ENCODE data around the gene DMBX1.

Gene DMBX1

DNA sequence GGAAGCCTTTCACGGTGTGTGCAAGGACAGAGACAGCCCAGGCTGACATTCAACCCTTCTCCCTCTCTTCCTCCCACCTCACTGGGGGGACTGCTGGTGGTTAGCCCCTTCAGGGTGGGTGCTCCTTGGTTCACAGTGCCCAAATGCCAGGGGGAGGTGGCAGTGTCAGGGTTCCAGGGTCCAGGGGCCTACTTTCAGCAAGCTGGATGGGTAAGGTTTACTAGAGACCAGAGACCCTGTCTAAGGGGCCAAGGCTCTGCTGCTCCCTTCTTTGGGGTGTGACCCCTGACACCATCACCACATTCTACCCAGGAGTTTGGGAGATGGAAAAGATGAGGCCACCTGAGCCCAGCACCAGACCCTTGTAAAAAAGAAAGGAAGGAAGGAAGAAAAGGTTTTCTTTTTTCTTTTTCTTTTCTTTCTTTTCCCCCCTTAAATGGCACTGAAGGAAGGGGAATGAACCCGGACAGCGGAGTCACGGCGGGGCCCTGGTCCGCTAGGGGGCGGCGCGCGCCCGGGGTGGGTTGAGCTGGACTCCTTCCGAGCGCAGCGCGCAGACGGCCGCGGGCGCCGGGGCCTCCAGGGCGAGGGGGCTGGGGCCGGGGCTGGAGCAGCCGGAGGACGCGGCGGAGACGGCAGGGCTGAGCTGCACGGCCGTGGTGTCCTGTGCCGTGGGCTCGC lies 43.0 kb downstream of the DMBX1 start:
- Mint-ChIP-seq H3K36me3 (no peaks in the 10 kb centered on the region), H3K9me3 (no peaks in the 10 kb centered on the region), H3K4me3 (peak overlapping the region; percentile 52), H3K27ac (no peak overlapping the region), H3K4me1 (peaks cover 12% of the 10 kb centered on the region), H3K27me3 (peaks cover 5% of the 10 kb centered on the region)

DNA sequence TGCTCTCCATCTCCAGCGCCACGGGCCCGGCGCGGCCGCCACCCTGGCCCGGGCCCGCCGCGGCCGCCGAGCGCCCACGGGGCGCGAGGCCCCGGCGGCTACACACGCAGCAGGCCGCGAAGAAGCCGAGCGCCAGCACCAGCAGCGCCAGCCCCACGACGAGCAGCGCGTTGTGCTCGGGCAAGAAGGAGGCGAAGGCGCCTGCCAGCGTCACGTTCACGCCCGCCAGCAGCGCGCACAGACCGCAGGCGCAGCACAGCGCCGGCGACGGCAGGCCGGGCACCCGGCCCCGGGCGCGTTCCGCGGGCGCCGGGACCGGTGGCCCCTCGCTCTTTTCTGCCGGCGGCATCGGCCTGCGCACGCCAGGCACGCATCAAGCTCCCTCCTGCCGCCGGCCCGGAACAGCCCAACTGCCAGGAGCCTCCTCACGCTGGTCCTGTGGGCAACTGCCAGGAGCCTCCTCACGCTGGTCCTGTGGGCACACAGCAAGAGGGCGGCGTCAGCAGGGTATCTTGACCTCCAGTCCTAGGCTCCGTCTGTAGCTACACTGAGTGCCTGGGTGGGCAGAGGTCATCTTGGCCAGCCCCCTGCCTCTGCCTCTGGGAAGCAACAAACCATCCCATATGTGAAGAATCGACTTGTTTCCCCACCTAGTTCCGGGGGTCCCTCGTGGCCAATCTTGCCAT lies 43.7 kb downstream of the DMBX1 start:
- Mint-ChIP-seq H3K9me3 (no peaks in the 10 kb centered on the region), H3K4me1 (peaks cover 12% of the 10 kb centered on the region), H3K4me3 (peak overlapping the region; percentile 77), H3K36me3 (no peaks in the 10 kb centered on the region), H3K27me3 (peaks cover 2% of the 10 kb centered on the region), H3K27ac (peak overlapping the region; percentile 35)

DNA sequence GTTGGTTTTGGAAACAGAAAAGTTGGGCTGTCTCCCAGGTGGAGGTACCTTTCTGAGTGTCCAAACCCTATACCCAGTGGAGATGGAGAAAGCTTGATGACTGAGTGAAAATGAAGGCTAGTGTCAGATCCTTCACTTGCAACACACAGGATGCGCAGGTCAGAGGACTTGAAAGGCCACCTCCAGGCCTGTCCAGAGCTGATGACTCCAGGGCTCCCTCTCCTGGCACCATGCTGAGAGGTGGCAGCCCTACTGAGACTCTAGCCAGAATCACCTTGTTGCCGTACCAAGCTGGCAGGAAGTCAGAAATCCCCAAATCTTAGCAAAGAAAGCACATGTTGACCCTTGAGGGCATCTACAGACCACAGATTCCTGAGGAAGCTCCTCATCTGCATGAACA lies 45.4 kb downstream of the DMBX1 start:
- Mint-ChIP-seq H3K27me3 (peaks cover 3% of the 10 kb centered on the region), H3K27ac (no peak overlapping the region), H3K4me3 (no peak overlapping the region), H3K9me3 (no peaks in the 10 kb centered on the region), H3K36me3 (no peaks in the 10 kb centered on the region), H3K4me1 (peaks cover 4% of the 10 kb centered on the region)

GRCh38 chr1:46536527-46536926 lies 46.9 kb downstream of the DMBX1 start:
- Mint-ChIP-seq H3K27me3 (peaks cover 3% of the 10 kb centered on the region), H3K4me1 (peaks cover 4% of the 10 kb centered on the region), H3K4me3 (no peak overlapping the region), H3K27ac (no peak overlapping the region), H3K9me3 (no peaks in the 10 kb centered on the region), H3K36me3 (no peaks in the 10 kb centered on the region)

- Mint-ChIP-seq H3K27ac (no peak overlapping the region), H3K27me3 (peaks cover 3% of the 10 kb centered on the region), H3K4me3 (no peak overlapping the region), H3K9me3 (no peaks in the 10 kb centered on the region), H3K36me3 (no peaks in the 10 kb centered on the region), H3K4me1 (peaks cover 4% of the 10 kb centered on the region)
Measured at GRCh38 chr1:46537651-46538050, 48.0 kb downstream of the DMBX1 start.

DNA sequence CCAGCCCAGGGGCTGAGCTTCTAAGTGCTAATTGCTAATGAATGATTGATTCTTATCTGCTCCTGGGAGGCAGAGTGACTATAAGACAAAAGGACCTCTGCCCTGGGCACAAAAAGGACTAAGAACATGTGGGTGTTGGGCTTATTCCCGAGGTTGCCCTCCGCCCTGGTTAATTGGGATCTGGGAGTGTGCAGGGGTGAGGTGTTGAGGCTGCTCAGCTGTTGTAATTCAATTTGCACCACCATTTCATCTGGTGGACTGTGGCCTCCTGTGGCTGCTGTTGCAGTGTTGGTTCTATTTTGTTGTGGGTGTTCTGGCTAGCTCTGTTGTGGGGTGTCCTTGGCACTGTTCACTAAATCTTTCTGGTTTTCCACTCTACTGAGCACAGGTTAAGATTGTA lies 48.5 kb downstream of the DMBX1 start:
- Mint-ChIP-seq H3K4me3 (no peak overlapping the region), H3K27me3 (peaks cover 5% of the 10 kb centered on the region), H3K36me3 (no peaks in the 10 kb centered on the region), H3K4me1 (peaks cover 4% of the 10 kb centered on the region), H3K27ac (no peak overlapping the region), H3K9me3 (no peaks in the 10 kb centered on the region)

Measured in activated naive CD4-positive, alpha-beta T cell treated with anti-CD3 and anti-CD28 coated beads, Interleukin-2, amount 50 U/mL, for 24 hours (primary cell).